H1 (cell line): Measurements from ENCODE around the gene CCS. TPM values are rescaled to one million over a fixed set of nuclear protein-coding genes. Genes with fewer than 3 reads are reported as not detected.

Source experiments
- CTCF ChIA-PET: fragments of 300-600 bp; sonication (Branson Sonifier 250); formaldehyde crosslinking; loops from one replicate; lab custom pipeline; 2021; ENCODE audit not compliant: partially characterized antibody; lab: Charles Lee
- POLR2A ChIA-PET: fragments of 300-600 bp; sonication (Branson Sonifier 250); formaldehyde crosslinking; loops from one replicate; lab custom pipeline; 2021; ENCODE audit warnings: inconsistent platforms; ENCODE audit not compliant: partially characterized antibody; lab: Charles Lee
- DNase-seq, 2 experiments: peaks; one replicate each; pipeline versions ENCODE4 v3.0.0 to v3.0.0-alpha.2; 2010 to 2022; ENCODE audit warnings: low spot score in 2 of 2, low read depth in 1 of 2, mixed read lengths in 1 of 2
- FAIRE-seq: peaks from 2 replicates; lab custom pipeline; 2011; peaks lifted over from hg19 to GRCh38; lab: Jason Lieb, UNC
- H2AFZ ChIP-seq: 2 replicates; pipeline ENCODE4 v1.8.1; 2012; ENCODE audit warnings: low read length, inconsistent platforms
- H2AK5ac ChIP-seq: 2 replicates; pipeline ENCODE4 v1.6.1; 2013; ENCODE audit warnings: low read depth, low read length
- H2BK120ac ChIP-seq: replicated peaks from 2 replicates; pipeline ENCODE3; 2013; ENCODE audit warnings: low read depth, low read length, inconsistent platforms
- H2BK12ac ChIP-seq: 2 replicates; pipeline ENCODE4 v1.6.1; 2013; ENCODE audit warnings: low read depth, low read length
- H2BK15ac ChIP-seq: 2 replicates; pipeline ENCODE4 v1.6.1; 2013; ENCODE audit warnings: low read length
- H2BK20ac ChIP-seq: 2 replicates; pipeline ENCODE4 v1.6.1; 2013; ENCODE audit warnings: low read length
- H2BK5ac ChIP-seq: 2 replicates; pipeline ENCODE4 v1.6.1; 2013; ENCODE audit warnings: low read depth, low read length
- H3K14ac ChIP-seq: 2 replicates; pipeline ENCODE4 v1.6.1; 2013; ENCODE audit warnings: inconsistent platforms; ENCODE audit not compliant: insufficient read length
- H3K18ac ChIP-seq: 2 replicates; pipeline ENCODE4 v1.6.1; 2013; ENCODE audit warnings: low read length; ENCODE audit errors: extremely low read depth
- H3K23ac ChIP-seq: 2 replicates; pipeline ENCODE4 v1.6.1; 2013; ENCODE audit warnings: inconsistent platforms; ENCODE audit not compliant: insufficient read length
- H3K23me2 ChIP-seq: 2 replicates; pipeline ENCODE4 v1.6.1; 2013; ENCODE audit warnings: low read depth, low read length
- H3K27ac ChIP-seq: 2 replicates; pipeline ENCODE4 v1.6.1; 2011; ENCODE audit warnings: low read depth, low read length, inconsistent platforms
- H3K27me3 ChIP-seq, 4 experiments: replicated peaks in 1 of 4; 1 replicate in 1 of 4; 2 replicates in 3 of 4; pipeline versions ENCODE4 v1.6.1 to v1.8.1; 2011 to 2013; ENCODE audit warnings: low read length in 3 of 4, mild to moderate bottlenecking in 3 of 4, inconsistent platforms in 2 of 4, mixed read lengths in 2 of 4, moderate library complexity in 1 of 4; ENCODE audit not compliant: control insufficient read depth in 3 of 4, insufficient read depth in 3 of 4; ENCODE audit errors: extremely low read depth in 1 of 4
- H3K36me3 ChIP-seq, 4 experiments: 2 replicates each; pipeline versions ENCODE4 v1.6.1 to v1.8.1; 2011 to 2013; ENCODE audit warnings: mild to moderate bottlenecking in 4 of 4, low read length in 3 of 4, moderate library complexity in 2 of 4, control low read depth in 1 of 4, inconsistent platforms in 1 of 4; ENCODE audit not compliant: insufficient read depth in 4 of 4, control insufficient read depth in 2 of 4
- H3K4ac ChIP-seq: replicated peaks from 2 replicates; pipeline ENCODE3; 2013; ENCODE audit warnings: low read length, low read depth, mixed read lengths, inconsistent platforms; ENCODE audit not compliant: insufficient read length
- H3K4me1 ChIP-seq, 4 experiments: replicated peaks in 1 of 4; 1 replicate in 1 of 4; 2 replicates in 3 of 4; pipeline versions ENCODE4 v1.6.1 to v1.8.1; 2011 to 2013; ENCODE audit warnings: low read length in 3 of 4, inconsistent platforms in 2 of 4, mixed read lengths in 1 of 4; ENCODE audit not compliant: insufficient read depth in 4 of 4, control insufficient read depth in 3 of 4
- H3K4me2 ChIP-seq, 2 experiments: 2 replicates each; pipeline versions ENCODE4 v1.6.1 to v1.8.1; 2011 to 2013; ENCODE audit warnings: low read depth in 2 of 2, low read length in 2 of 2, control low read depth in 1 of 2, inconsistent platforms in 1 of 2, mild to moderate bottlenecking in 1 of 2; ENCODE audit not compliant: insufficient read depth in 1 of 2
- H3K4me3 ChIP-seq, 4 experiments: fragments of 200-600, 300-600 bp in 1 of 4; sonication (generic), shearing (Covaris generic), sonication (Bioruptor Twin) in 1 of 4; 2 replicates each; pipeline versions ENCODE4 v1.5.1 to v1.8.1; 2011 to 2016; ENCODE audit warnings: low read length in 4 of 4, low read depth in 3 of 4, control low read depth in 2 of 4, inconsistent platforms in 2 of 4, mild to moderate bottlenecking in 2 of 4, mixed read lengths in 1 of 4, moderate library complexity in 1 of 4; ENCODE audit not compliant: insufficient read depth in 2 of 4; ENCODE audit errors: extremely low read depth in 1 of 4
- H3K56ac ChIP-seq: replicated peaks from 2 replicates; pipeline ENCODE3; 2013; ENCODE audit warnings: low read depth, mild to moderate bottlenecking, mixed read lengths, low read length, inconsistent platforms; ENCODE audit not compliant: insufficient read length
- H3K79me1 ChIP-seq: 2 replicates; pipeline ENCODE4 v1.6.1; 2013; ENCODE audit warnings: low read depth, low read length, control low read depth
- H3K79me2 ChIP-seq, 2 experiments: 2 replicates each; pipeline versions ENCODE4 v1.6.1 to v1.8.1; 2012 to 2013; ENCODE audit warnings: low read length in 2 of 2, mild to moderate bottlenecking in 2 of 2, inconsistent platforms in 1 of 2; ENCODE audit not compliant: insufficient read depth in 2 of 2, control insufficient read depth in 1 of 2
- H3K9ac ChIP-seq, 4 experiments: replicated peaks in 1 of 4; 1 replicate in 1 of 4; 2 replicates in 3 of 4; pipeline versions ENCODE4 v1.6.1 to v1.8.1; 2011 to 2013; ENCODE audit warnings: low read depth in 3 of 4, low read length in 3 of 4, control low read depth in 2 of 4, mild to moderate bottlenecking in 2 of 4, moderate library complexity in 2 of 4, inconsistent platforms in 1 of 4; ENCODE audit errors: extremely low read depth in 1 of 4
- H3K9me3 ChIP-seq, 2 experiments: 2 replicates each; pipeline versions ENCODE4 v1.6.1 to v1.8.1; 2012 to 2013; ENCODE audit warnings: mild to moderate bottlenecking in 2 of 2, moderate library complexity in 2 of 2, control low read depth in 1 of 2, inconsistent platforms in 1 of 2, low read depth in 1 of 2, low read length in 1 of 2, mixed read lengths in 1 of 2; ENCODE audit not compliant: insufficient read depth in 2 of 2
- H4K20me1 ChIP-seq, 2 experiments: replicated peaks in 1 of 2; 2 replicates each; pipeline versions ENCODE3 to v1.8.1; 2011 to 2013; ENCODE audit warnings: inconsistent platforms in 2 of 2, low read length in 2 of 2, mild to moderate bottlenecking in 1 of 2; ENCODE audit not compliant: insufficient read depth in 2 of 2, control insufficient read depth in 1 of 2
- H4K5ac ChIP-seq: 2 replicates; pipeline ENCODE4 v1.6.1; 2013; ENCODE audit warnings: low read length, low read depth, mixed read lengths, inconsistent platforms; ENCODE audit not compliant: insufficient read length
- H4K8ac ChIP-seq: 2 replicates; pipeline ENCODE4 v1.8.0; 2013; ENCODE audit warnings: mild to moderate bottlenecking, moderate library complexity, low read length, inconsistent platforms; ENCODE audit not compliant: insufficient read depth; ENCODE audit errors: extremely low read depth
- H4K91ac ChIP-seq: replicated peaks from 2 replicates; pipeline ENCODE3; 2013; ENCODE audit warnings: low read length, mixed read lengths, inconsistent platforms; ENCODE audit not compliant: insufficient read length
- HDAC6 ChIP-seq: IDR thresholded peaks from one replicate; pipeline ENCODE4 v1.7.1; 2012; ENCODE audit warnings: low read depth, mild to moderate bottlenecking, inconsistent platforms, low read length, moderate library complexity
- POLR2A ChIP-seq, 2 experiments: IDR thresholded peaks; 1 replicate in 1 of 2; 2 replicates in 1 of 2; pipeline ENCODE4 v1.6.1; 2011; ENCODE audit warnings: low read depth in 2 of 2, low read length in 2 of 2, mild to moderate bottlenecking in 2 of 2; ENCODE audit errors: control extremely low read depth in 1 of 2
- POU5F1 ChIP-seq: IDR thresholded peaks from 2 replicates; pipeline ENCODE4 v1.6.1; 2011; ENCODE audit warnings: low read depth, mild to moderate bottlenecking, low read length, moderate library complexity
- WGBS, 2 experiments: shearing (Covaris generic) in 1 of 2; methylation state at CpG; one replicate each; pipeline versions ENCODE4 v1.1.6 to v1.1.7; 2013 to 2015; ENCODE audit warnings: low lambda C conversion rate in 2 of 2, mixed read lengths in 2 of 2, inconsistent platforms in 1 of 2, low coverage in 1 of 2, missing lambda C conversion rate in 1 of 2; ENCODE audit not compliant: insufficient replicate concordance in 2 of 2, insufficient coverage in 1 of 2, insufficient read length in 1 of 2; ENCODE audit errors: extremely low coverage in 1 of 2, missing lambda C conversion rate in 1 of 2; 5-methylcytosine and 5-hydroxymethylcytosine counted together
- polyA plus RNA-seq, 7 experiments: library from polyadenylated mRNA; depleted of rRNA in 3 of 7; stranded (reverse) in 5 of 7; unstranded in 2 of 7; fragments of >200 nt in 5 of 7; fragments of 200-250 nt in 2 of 7; gene quantifications; 1 replicate in 5 of 7; 2 replicates in 1 of 7; 4 replicates in 1 of 7; pipeline versions ENCODE4 v1.2.1 to v1.2.3, GENCODE V29; 2011 to 2013; ENCODE audit warnings: missing spikeins in 2 of 7, mixed read lengths in 2 of 7
- total RNA-seq: library from RNA; stranded (reverse); fragmentation: NEBNext Ultra II Directional; extraction: Animal tissue kit (Norgen Biotek cat#: 25700); gene quantifications from 2 replicates; pipeline ENCODE4 v1.2.1, GENCODE V29; 2021

The CCS gene
- total and polyA plus RNA-seq, 2 of the 8 experiments (the other 6 are each of a cell fraction or from before 2014, with no cell fraction given): 37.1 to 37.7 TPM

DNA sequence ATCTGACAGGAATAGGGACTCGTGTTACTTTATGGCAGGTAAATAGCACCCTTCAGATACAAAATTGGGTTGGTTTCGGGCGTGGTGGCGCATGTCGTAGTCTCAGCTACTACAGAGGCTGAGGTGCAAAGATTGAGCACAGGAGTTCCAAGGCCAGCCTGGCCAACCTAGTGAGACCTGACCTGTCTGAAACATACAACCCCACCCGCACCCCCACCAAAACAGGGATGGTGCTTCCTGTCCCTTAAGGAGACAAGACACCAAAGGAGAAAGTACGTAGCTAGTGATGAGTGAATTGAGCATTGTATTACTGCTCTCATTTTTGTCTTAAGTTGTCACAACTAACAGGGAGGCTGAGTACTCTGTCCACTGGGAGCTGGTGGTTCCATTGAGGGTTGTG lies 59.7 kb downstream of the CCS start:
- no peaks in the 10 kb centered on the region for H3K9me3 ChIP-seq
- H3K23ac ChIP-seq: no peak overlapping the region
- TF ChIP-seq HDAC6 (no peak), POU5F1 (no peak), POLR2A (IDR thresholded peaks at IDR 0.05; ENCODE audit: control extremely low read depth in 1 of 2, low read depth in 2 of 2, low read length in 2 of 2) (peak in 1 of 2 experiments; percentile 59; a peak in 2 of 3 replicates)
- no peak overlapping the region for H3K18ac ChIP-seq
- H3K79me2 ChIP-seq: peaks cover 4 to 71% of the 10 kb centered on the region in 2 experiments
- H3K23me2 ChIP-seq: no peaks in the 10 kb centered on the region
- no peaks in the 10 kb centered on the region for H3K4me1 ChIP-seq
- H2BK15ac ChIP-seq: no peak overlapping the region
- no peaks in the 10 kb centered on the region for H3K27me3 ChIP-seq
- H3K14ac ChIP-seq: no peak overlapping the region
- H3K4me3 ChIP-seq: no peak overlapping the region
- no peak overlapping the region for H3K4ac ChIP-seq
- H4K8ac ChIP-seq: no peak overlapping the region
- no peak overlapping the region for H4K5ac ChIP-seq
- H2BK12ac ChIP-seq: no peak overlapping the region
- H3K79me1 ChIP-seq: peaks cover 8% of the 10 kb centered on the region
- DNase-seq (no peak), FAIRE-seq (no peak)
- no peak overlapping the region for H3K56ac ChIP-seq
- no peak overlapping the region for H4K91ac ChIP-seq
- no peak overlapping the region for H2AK5ac ChIP-seq
- H3K9ac ChIP-seq: no peak overlapping the region
- H2BK120ac ChIP-seq: no peak overlapping the region
- ChIA-PET CTCF (interaction anchor here (1.1 kb wide), 1 partner anchor 60 kb away, joined by 3 read pairs; no protein-coding TSS in a partner anchor), POLR2A (interaction anchor here (65.3 to 66.2 kb wide), 2 partner anchors 10 to 32 kb away, joined by 2165 read pairs; partner anchors contain the start of genes CCDC87, CCS, RBM14 and RBM4)
- H4K20me1 ChIP-seq: peaks cover 5 to 19% of the 10 kb centered on the region in 2 experiments
- H2BK5ac ChIP-seq: no peak overlapping the region
- no peak overlapping the region for H3K27ac ChIP-seq
- H3K4me2 ChIP-seq: no peak overlapping the region
- peaks cover 13 to 43% (median 25%) of the 10 kb centered on the region in 4 experiments; a peak in 6 of 8 replicates for H3K36me3 ChIP-seq
- 92% methylated on average over 7 of the region's 7 CpGs; no CpG with 5 or more reads in 1 of the 2 experiments for WGBS, 2 experiments
- H2BK20ac ChIP-seq: no peak overlapping the region
- H2AFZ ChIP-seq: no peak overlapping the region
